ENCODE data around the gene TSSK6. TPM values are rescaled to one million over a fixed set of nuclear protein-coding genes. Genes with fewer than 3 reads are reported as not detected.

The TSSK6 gene
- total and polyA plus RNA-seq, 2 experiments from 2014 or later, result 0.70 to 2.3 TPM

- DNase-seq, result no peak
- Histone ChIP-seq H3K79me2 (ENCODE audit: insufficient read depth) (no peaks in the 10 kb centered on the region), H3K27me3 (replicated peaks; ENCODE audit: insufficient read depth) (no peaks in the 10 kb centered on the region), H3K4me2 (ENCODE audit: unreplicated experiment) (no peak overlapping the region), H3K9me3 (ENCODE audit: low read depth) (no peaks in the 10 kb centered on the region), H3K4me3 (no peak overlapping the region), H3K9me2 (ENCODE audit: insufficient read depth) (no peaks in the 10 kb centered on the region), H3F3A (ENCODE audit: insufficient read depth) (no peaks in the 10 kb centered on the region), H2AFZ (no peak overlapping the region), H4K20me1 (ENCODE audit: insufficient read depth) (no peaks in the 10 kb centered on the region), H3K36me3 (ENCODE audit: low read depth) (no peaks in the 10 kb centered on the region), H3K4me1 (ENCODE audit: insufficient read depth) (no peaks in the 10 kb centered on the region), H3K9ac (no peak overlapping the region), H3K27ac (no peak overlapping the region)
- in situ Hi-C loops (cut with MboI), result loop anchor here (25.0 kb wide), 2 partner anchors 394 to 694 kb away; no protein-coding TSS in a partner anchor
- TF ChIP-seq EZH2 (IDR thresholded peaks at IDR 0.05; ENCODE audit: insufficient read depth, poor library complexity, severe bottlenecking) (no peak), EZH2phosphoT487 (IDR thresholded peaks at IDR 0.05; ENCODE audit: insufficient read depth, low read depth) (no peak)
- WGBS, 2 experiments (ENCODE audit: low coverage in 1 of 2, low lambda C conversion rate in 2 of 2, missing lambda C conversion rate in 2 of 2), result 93 to 96% methylated on average over 19 of the region's 19 CpGs
These were observed 28.3 kb upstream of the TSSK6 start for GRCh38 chr19:19543640-19544039.

- Histone ChIP-seq H3K9me3 (ENCODE audit: low read depth) (no peaks in the 10 kb centered on the region), H3K36me3 (ENCODE audit: low read depth) (no peaks in the 10 kb centered on the region), H3K9ac (no peak overlapping the region), H2AFZ (no peak overlapping the region), H3F3A (ENCODE audit: insufficient read depth) (no peaks in the 10 kb centered on the region), H3K27ac (no peak overlapping the region), H3K4me1 (ENCODE audit: insufficient read depth) (no peaks in the 10 kb centered on the region), H3K4me2 (ENCODE audit: unreplicated experiment) (no peak overlapping the region), H3K79me2 (ENCODE audit: insufficient read depth) (no peaks in the 10 kb centered on the region), H3K9me2 (ENCODE audit: insufficient read depth) (no peaks in the 10 kb centered on the region), H4K20me1 (ENCODE audit: insufficient read depth) (no peaks in the 10 kb centered on the region), H3K4me3 (no peak overlapping the region), H3K27me3 (replicated peaks; ENCODE audit: insufficient read depth) (no peaks in the 10 kb centered on the region)
- no peak for DNase-seq
- whole genome bisulfite sequencing, 2 experiments (ENCODE audit: low coverage in 1 of 2, low lambda C conversion rate in 2 of 2, missing lambda C conversion rate in 2 of 2), result 91 to 92% methylated on average over 13 of the region's 13 CpGs
- TF ChIP-seq EZH2phosphoT487 (IDR thresholded peaks at IDR 0.05; ENCODE audit: insufficient read depth, low read depth), result no peak
- no peak for TF ChIP-seq EZH2 (IDR thresholded peaks at IDR 0.05; ENCODE audit: insufficient read depth, poor library complexity, severe bottlenecking)
- in situ Hi-C loops (cut with MboI), result loop anchor here (25.0 kb wide), 2 partner anchors 394 to 694 kb away; no protein-coding TSS in a partner anchor
These were observed 27.8 kb upstream of the TSSK6 start for GRCh38 chr19:19543101-19543500.

GRCh38 chr19:19542507-19542906 is 27.2 kb upstream of the TSSK6 start:
- no peaks in the 10 kb centered on the region for H3K36me3 ChIP-seq (ENCODE audit: low read depth)
- H3K4me3 ChIP-seq, result no peak overlapping the region
- no peaks in the 10 kb centered on the region for H3K9me2 ChIP-seq (ENCODE audit: insufficient read depth)
- H3K27me3 ChIP-seq (replicated peaks; ENCODE audit: insufficient read depth), result no peaks in the 10 kb centered on the region
- no peak overlapping the region for H3K4me2 ChIP-seq (ENCODE audit: unreplicated experiment)
- no peak overlapping the region for H3K9ac ChIP-seq
- H3K27ac ChIP-seq, result no peak overlapping the region
- 86 to 89% methylated on average over 12 of the region's 12 CpGs for WGBS, 2 experiments (ENCODE audit: low coverage in 1 of 2, low lambda C conversion rate in 2 of 2, missing lambda C conversion rate in 2 of 2)
- in situ Hi-C loops (cut with MboI), result loop anchor here (25.0 kb wide), 2 partner anchors 395 to 695 kb away; no protein-coding TSS in a partner anchor
- no peak overlapping the region for H2AFZ ChIP-seq
- H4K20me1 ChIP-seq (ENCODE audit: insufficient read depth), result no peaks in the 10 kb centered on the region
- H3K79me2 ChIP-seq (ENCODE audit: insufficient read depth), result no peaks in the 10 kb centered on the region
- H3K9me3 ChIP-seq (ENCODE audit: low read depth), result no peaks in the 10 kb centered on the region
- no peak for TF ChIP-seq EZH2phosphoT487 (IDR thresholded peaks at IDR 0.05; ENCODE audit: insufficient read depth, low read depth)
- no peak for TF ChIP-seq EZH2 (IDR thresholded peaks at IDR 0.05; ENCODE audit: insufficient read depth, poor library complexity, severe bottlenecking)
- no peaks in the 10 kb centered on the region for H3F3A ChIP-seq (ENCODE audit: insufficient read depth)
- H3K4me1 ChIP-seq (ENCODE audit: insufficient read depth), result no peaks in the 10 kb centered on the region
- no peak for DNase-seq

- Histone ChIP-seq H3K9ac (no peak overlapping the region), H3F3A (ENCODE audit: insufficient read depth) (no peaks in the 10 kb centered on the region), H3K4me3 (no peak overlapping the region), H3K9me2 (ENCODE audit: insufficient read depth) (no peaks in the 10 kb centered on the region), H3K27me3 (replicated peaks; ENCODE audit: insufficient read depth) (no peaks in the 10 kb centered on the region), H3K27ac (no peak overlapping the region), H3K36me3 (ENCODE audit: low read depth) (no peaks in the 10 kb centered on the region), H3K4me2 (ENCODE audit: unreplicated experiment) (no peak overlapping the region), H3K79me2 (ENCODE audit: insufficient read depth) (no peaks in the 10 kb centered on the region), H2AFZ (no peak overlapping the region), H3K9me3 (ENCODE audit: low read depth) (no peaks in the 10 kb centered on the region), H4K20me1 (ENCODE audit: insufficient read depth) (no peaks in the 10 kb centered on the region), H3K4me1 (ENCODE audit: insufficient read depth) (no peaks in the 10 kb centered on the region)
- WGBS, 2 experiments (ENCODE audit: low coverage in 1 of 2, low lambda C conversion rate in 2 of 2, missing lambda C conversion rate in 2 of 2), result 56 to 57% methylated on average over 16 of the region's 16 CpGs
- in situ Hi-C loops (cut with MboI), result loop anchor here (25.0 kb wide), 2 partner anchors 396 to 696 kb away; no protein-coding TSS in a partner anchor
- TF ChIP-seq EZH2phosphoT487 (IDR thresholded peaks at IDR 0.05; ENCODE audit: insufficient read depth, low read depth), result no peak
- TF ChIP-seq EZH2 (IDR thresholded peaks at IDR 0.05; ENCODE audit: insufficient read depth, poor library complexity, severe bottlenecking), result no peak
- no peak for DNase-seq
These were observed 26.3 kb upstream of the TSSK6 start for GRCh38 chr19:19541616-19542015.

Data from GM23248 (cell line).